Colonic mucosa (tissue), 4 donors: ENCODE results near the gene MAFF. TPM values are rescaled to one million over a fixed set of nuclear protein-coding genes. Genes with fewer than 3 reads are reported as not detected.

Experiments
- DNase-seq: peaks from one replicate; pipeline ENCODE4 v3.0.0-alpha.2; 2020
- H3K27ac ChIP-seq: fragments of 200-600 bp; one replicate; pipeline ENCODE4 v1.8.0; 2021
- H3K27me3 ChIP-seq: fragments of 200-600 bp; one replicate; pipeline ENCODE4 v1.8.0; 2021
- H3K36me3 ChIP-seq: fragments of 200-600 bp; one replicate; pipeline ENCODE4 v1.8.0; 2021
- H3K4me1 ChIP-seq: fragments of 200-600 bp; one replicate; pipeline ENCODE4 v1.8.0; 2021; ENCODE audit warnings: mild to moderate bottlenecking
- H3K4me3 ChIP-seq: fragments of 200-600 bp; one replicate; pipeline ENCODE4 v1.8.0; 2021
- H3K9ac ChIP-seq, 2 donors: one replicate each; pipeline ENCODE4 v1.7.0; 2013; ENCODE audit warnings: control low read depth in 2 of 2, low read depth in 2 of 2, low read length in 2 of 2
- H3K9me3 ChIP-seq: fragments of 200-600 bp; one replicate; pipeline ENCODE4 v1.8.0; 2021
- intact Hi-C: fragments of 100-400 bp; cut with DNase I; formaldehyde crosslinking; loops from one replicate; pipeline ENCODE4 v1.14.1; 2022
- total RNA-seq, 2 donors: library from RNA; stranded (reverse); fragmentation: NEBNext Ultra II Directional in 1 of 2; extraction: Animal tissue kit (Norgen Biotek cat#: 25700) in 1 of 2; gene quantifications; one replicate each; pipeline ENCODE4 v1.2.1, GENCODE V29; 2021
- TF ChIP-seq, protein P1 (sequence below): fragments of 200-600 bp; IDR thresholded peaks from one replicate; pipeline ENCODE4 v1.8.0; 2022; ENCODE audit warnings: antibody characterized with exemption, mild to moderate bottlenecking
- donor health status: healthy.
- donor health status: DM: no; HTN: no; CAD: no.
- donor health status: DM: no; HTN: no; CAD: no.

The MAFF gene
- total RNA-seq, 2 donors from 2014 or later = 5.2 to 41.7 TPM

DNA sequence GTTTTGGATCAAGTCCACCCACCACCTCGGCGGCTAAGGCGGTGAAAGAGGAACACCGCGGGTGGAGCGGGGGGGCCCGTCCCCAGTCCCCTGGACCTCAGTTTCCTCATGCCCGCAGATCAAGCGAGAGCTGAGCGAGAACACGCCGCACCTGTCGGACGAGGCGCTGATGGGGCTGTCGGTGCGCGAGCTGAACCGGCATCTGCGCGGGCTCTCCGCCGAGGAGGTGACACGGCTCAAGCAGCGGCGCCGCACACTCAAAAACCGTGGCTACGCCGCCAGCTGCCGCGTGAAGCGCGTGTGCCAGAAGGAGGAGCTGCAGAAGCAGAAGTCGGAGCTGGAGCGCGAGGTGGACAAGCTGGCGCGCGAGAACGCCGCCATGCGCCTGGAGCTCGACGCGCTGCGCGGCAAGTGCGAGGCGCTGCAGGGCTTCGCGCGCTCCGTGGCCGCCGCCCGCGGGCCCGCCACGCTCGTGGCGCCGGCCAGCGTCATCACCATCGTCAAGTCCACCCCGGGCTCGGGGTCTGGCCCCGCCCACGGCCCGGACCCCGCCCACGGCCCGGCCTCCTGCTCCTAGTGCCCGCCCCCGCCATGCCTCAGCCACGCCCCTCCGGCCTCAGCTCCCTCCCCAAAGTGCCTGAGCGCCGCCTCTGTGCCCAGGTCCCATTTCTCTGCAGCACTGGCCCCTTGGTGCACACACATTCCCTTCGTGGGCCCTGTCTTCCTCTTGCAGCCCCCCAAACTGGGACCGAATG is 12.7 kb downstream of the MAFF start:
- peaks cover 9% of the 10 kb centered on the region for H3K4me1 ChIP-seq
- H3K27me3 ChIP-seq = no peaks in the 10 kb centered on the region
- TF ChIP-seq, protein P1, sequence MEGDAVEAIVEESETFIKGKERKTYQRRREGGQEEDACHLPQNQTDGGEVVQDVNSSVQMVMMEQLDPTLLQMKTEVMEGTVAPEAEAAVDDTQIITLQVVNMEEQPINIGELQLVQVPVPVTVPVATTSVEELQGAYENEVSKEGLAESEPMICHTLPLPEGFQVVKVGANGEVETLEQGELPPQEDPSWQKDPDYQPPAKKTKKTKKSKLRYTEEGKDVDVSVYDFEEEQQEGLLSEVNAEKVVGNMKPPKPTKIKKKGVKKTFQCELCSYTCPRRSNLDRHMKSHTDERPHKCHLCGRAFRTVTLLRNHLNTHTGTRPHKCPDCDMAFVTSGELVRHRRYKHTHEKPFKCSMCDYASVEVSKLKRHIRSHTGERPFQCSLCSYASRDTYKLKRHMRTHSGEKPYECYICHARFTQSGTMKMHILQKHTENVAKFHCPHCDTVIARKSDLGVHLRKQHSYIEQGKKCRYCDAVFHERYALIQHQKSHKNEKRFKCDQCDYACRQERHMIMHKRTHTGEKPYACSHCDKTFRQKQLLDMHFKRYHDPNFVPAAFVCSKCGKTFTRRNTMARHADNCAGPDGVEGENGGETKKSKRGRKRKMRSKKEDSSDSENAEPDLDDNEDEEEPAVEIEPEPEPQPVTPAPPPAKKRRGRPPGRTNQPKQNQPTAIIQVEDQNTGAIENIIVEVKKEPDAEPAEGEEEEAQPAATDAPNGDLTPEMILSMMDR = no peak
- H3K27ac ChIP-seq = no peak overlapping the region
- peak overlapping the region; percentile 25 for H3K4me3 ChIP-seq
- H3K36me3 ChIP-seq = no peaks in the 10 kb centered on the region
- H3K9me3 ChIP-seq = no peaks in the 10 kb centered on the region
- peak; percentile 77 for DNase-seq
- peak overlapping the region in 1 of 2 donors; percentile 38 for H3K9ac ChIP-seq
- intact Hi-C loops = no loop called here

DNA sequence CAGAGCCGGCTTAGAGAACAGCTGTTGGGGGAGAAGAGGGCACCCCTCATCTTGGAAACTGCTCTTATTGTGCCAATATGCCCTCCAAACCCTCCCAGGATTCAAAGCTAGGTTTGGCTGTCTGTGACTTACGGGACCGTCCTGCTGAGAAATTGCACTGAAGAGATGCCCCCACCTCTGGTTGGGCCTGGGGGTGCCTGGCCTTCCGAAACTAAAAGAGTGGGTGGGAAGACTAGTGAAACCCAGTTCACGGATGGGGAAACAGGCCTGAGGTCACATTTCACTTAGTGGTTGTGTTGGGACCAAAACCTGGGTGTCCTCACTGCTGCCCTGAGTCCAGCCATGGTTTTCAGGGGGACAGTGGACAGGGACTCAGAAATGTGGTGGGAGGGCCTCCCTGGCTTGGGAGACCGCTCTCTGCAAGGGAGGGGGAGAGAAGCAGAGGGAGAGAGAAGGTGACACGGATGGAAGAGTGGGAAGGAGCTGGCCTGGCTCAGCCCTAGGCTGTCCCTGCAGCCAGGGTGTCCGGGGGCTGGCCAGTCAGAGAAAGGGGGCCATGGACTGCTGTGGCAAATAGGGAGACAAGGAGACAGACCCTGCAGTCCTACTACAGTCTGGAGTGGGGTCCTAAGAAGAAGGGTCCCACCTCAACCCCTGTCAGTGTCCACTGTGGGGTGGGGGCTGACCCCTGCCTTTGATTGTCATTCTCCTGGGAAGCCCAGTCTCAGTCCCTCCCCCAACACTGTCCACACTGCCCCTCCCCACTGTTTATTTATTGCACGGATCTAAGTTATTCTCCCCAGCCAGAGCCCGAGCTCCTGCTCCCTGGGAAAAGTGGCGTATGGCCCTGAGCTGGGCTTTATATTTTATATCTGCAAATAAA is 13.6 kb downstream of the MAFF start:
- Histone ChIP-seq H3K4me1 (peaks cover 9% of the 10 kb centered on the region), H3K27me3 (no peaks in the 10 kb centered on the region), H3K9ac (no peak overlapping the region), H3K4me3 (no peak overlapping the region), H3K9me3 (no peaks in the 10 kb centered on the region), H3K27ac (no peak overlapping the region), H3K36me3 (no peaks in the 10 kb centered on the region)
- no peak for DNase-seq
- TF ChIP-seq, protein P1 = no peak
- intact Hi-C loops = no loop called here

DNA sequence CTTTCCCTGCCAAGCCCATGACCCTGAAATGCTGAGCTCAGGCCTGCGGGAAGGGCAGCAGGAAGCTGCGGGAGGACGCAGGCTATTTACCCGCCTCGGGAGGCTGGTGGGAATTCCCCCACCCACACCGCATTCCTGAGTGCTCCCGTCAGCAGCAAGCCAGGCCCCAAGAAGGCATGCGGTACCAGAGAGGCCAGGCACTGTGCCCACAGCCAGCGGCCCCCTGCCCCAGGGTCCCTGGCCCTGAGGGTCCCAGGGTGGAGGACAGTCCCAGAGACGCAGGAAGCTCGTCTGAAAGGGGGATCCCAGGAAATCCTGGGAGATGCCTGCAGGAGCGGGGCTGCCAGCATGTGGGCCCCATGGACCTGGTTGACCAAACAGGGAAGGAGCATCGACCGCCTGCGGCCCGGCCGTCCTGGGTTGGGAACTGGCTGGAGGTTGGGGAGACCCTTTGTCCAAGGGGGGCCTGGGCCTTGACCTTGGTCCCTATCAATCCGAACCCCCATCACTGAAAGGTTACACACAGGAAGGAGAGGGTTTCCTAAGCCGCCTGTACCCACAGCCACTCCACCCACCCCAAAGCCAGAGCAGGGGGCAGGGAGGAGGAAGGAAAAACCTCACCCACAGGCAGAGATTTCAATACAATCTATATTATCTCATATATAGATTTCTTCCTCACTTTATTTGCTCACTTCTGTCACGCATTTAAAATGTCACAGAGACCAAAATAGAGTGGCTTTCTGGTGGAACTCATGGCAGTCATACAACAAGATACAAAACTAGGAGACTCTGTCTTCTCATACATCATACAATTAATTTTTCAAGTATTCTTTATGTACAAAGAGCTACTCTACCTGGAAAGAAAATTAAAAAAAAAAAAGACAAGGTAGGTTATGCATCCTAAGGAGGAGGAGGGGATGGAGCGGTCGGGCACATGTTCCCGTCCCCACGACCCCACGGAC is 17.1 kb downstream of the MAFF start:
- no peaks in the 10 kb centered on the region for H3K9me3 ChIP-seq
- TF ChIP-seq, protein P1 = no peak
- H3K27me3 ChIP-seq = no peaks in the 10 kb centered on the region
- peak overlapping the region; percentile 37 to 67 for H3K9ac ChIP-seq
- peak overlapping the region; percentile 73 for H3K27ac ChIP-seq
- H3K36me3 ChIP-seq = no peaks in the 10 kb centered on the region
- peaks cover 16% of the 10 kb centered on the region for H3K4me1 ChIP-seq
- peak; percentile 85 for DNase-seq
- H3K4me3 ChIP-seq = no peak overlapping the region
- intact Hi-C loops = no loop called here

DNA sequence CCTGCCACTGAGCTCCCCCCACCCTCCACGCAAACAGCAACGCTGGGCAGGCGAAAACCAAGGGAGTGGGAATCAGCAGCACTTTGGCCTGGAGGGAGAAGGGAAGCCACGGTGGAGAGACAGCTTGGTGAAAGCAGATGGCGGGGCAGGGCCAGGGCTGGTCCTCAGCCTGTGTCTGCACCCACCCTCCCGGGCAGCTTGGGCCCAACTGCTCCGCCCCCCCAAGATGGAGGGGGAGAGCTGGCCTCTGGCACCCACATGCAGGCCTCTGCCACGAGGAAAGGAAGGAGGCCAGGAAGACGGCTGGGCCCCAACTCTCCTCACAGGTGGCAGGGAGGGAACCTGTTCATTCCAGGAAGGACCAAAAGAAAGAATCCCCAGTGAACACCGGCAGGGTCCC is 17.8 kb downstream of the MAFF start:
- Histone ChIP-seq H3K36me3 (no peaks in the 10 kb centered on the region), H3K4me3 (no peak overlapping the region), H3K27me3 (no peaks in the 10 kb centered on the region), H3K9ac (peak overlapping the region; percentile 24 to 26), H3K4me1 (peaks cover 16% of the 10 kb centered on the region), H3K27ac (peak overlapping the region; percentile 73), H3K9me3 (no peaks in the 10 kb centered on the region)
- intact Hi-C loops = no loop called here
- TF ChIP-seq, protein P1 = no peak
- DNase-seq = no peak

DNA sequence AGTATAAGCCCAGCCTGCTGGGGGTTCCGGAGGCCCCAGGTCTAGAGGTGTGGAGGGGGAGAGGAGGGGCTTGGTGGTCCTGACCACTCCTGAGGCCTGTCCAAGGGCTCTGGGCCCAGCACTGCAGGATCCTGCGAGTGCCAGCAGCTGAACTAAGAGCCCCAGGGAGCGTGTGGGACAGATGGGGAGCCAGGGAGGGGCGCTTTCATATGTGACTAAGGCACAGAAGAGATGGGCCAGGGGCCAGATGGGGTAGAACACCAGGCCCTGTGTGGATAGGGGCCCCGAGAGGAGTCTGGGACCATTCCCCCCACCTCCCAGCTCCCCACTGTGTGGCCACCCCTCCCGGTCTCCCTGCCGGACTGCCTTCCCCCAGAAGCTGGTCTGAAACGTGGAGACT is 18.4 kb downstream of the MAFF start:
- Histone ChIP-seq H3K9ac (no peak overlapping the region), H3K27ac (peak overlapping the region; percentile 73), H3K27me3 (no peaks in the 10 kb centered on the region), H3K9me3 (no peaks in the 10 kb centered on the region), H3K4me1 (peaks cover 16% of the 10 kb centered on the region), H3K36me3 (no peaks in the 10 kb centered on the region), H3K4me3 (no peak overlapping the region)
- TF ChIP-seq, protein P1 = no peak
- intact Hi-C loops = no loop called here
- no peak for DNase-seq
